H1 (cell line): ENCODE data around the gene CORO2B. TPM values are rescaled to one million over a fixed set of nuclear protein-coding genes. Genes with fewer than 3 reads are reported as not detected.

ENCODE experiments used
- CTCF ChIA-PET: fragments of 300-600 bp; sonication (Branson Sonifier 250); formaldehyde crosslinking; loops from one replicate; lab custom pipeline; 2021; ENCODE audit not compliant: partially characterized antibody; lab: Charles Lee
- POLR2A ChIA-PET: fragments of 300-600 bp; sonication (Branson Sonifier 250); formaldehyde crosslinking; loops from one replicate; lab custom pipeline; 2021; ENCODE audit warnings: inconsistent platforms; ENCODE audit not compliant: partially characterized antibody; lab: Charles Lee
- DNase-seq, 2 experiments: peaks; one replicate each; pipeline versions ENCODE4 v3.0.0 to v3.0.0-alpha.2; 2010 to 2022; ENCODE audit warnings: low spot score in 2 of 2, low read depth in 1 of 2, mixed read lengths in 1 of 2
- FAIRE-seq: peaks from 2 replicates; lab custom pipeline; 2011; peaks lifted over from hg19 to GRCh38; lab: Jason Lieb, UNC
- H2AFZ ChIP-seq: 2 replicates; pipeline ENCODE4 v1.8.1; 2012; ENCODE audit warnings: low read length, inconsistent platforms
- H2AK5ac ChIP-seq: 2 replicates; pipeline ENCODE4 v1.6.1; 2013; ENCODE audit warnings: low read depth, low read length
- H2BK120ac ChIP-seq: replicated peaks from 2 replicates; pipeline ENCODE3; 2013; ENCODE audit warnings: low read depth, low read length, inconsistent platforms
- H2BK12ac ChIP-seq: 2 replicates; pipeline ENCODE4 v1.6.1; 2013; ENCODE audit warnings: low read depth, low read length
- H2BK15ac ChIP-seq: 2 replicates; pipeline ENCODE4 v1.6.1; 2013; ENCODE audit warnings: low read length
- H2BK20ac ChIP-seq: 2 replicates; pipeline ENCODE4 v1.6.1; 2013; ENCODE audit warnings: low read length
- H2BK5ac ChIP-seq: 2 replicates; pipeline ENCODE4 v1.6.1; 2013; ENCODE audit warnings: low read depth, low read length
- H3K14ac ChIP-seq: 2 replicates; pipeline ENCODE4 v1.6.1; 2013; ENCODE audit warnings: inconsistent platforms; ENCODE audit not compliant: insufficient read length
- H3K18ac ChIP-seq: 2 replicates; pipeline ENCODE4 v1.6.1; 2013; ENCODE audit warnings: low read length; ENCODE audit errors: extremely low read depth
- H3K23ac ChIP-seq: 2 replicates; pipeline ENCODE4 v1.6.1; 2013; ENCODE audit warnings: inconsistent platforms; ENCODE audit not compliant: insufficient read length
- H3K23me2 ChIP-seq: 2 replicates; pipeline ENCODE4 v1.6.1; 2013; ENCODE audit warnings: low read depth, low read length
- H3K27ac ChIP-seq: 2 replicates; pipeline ENCODE4 v1.6.1; 2011; ENCODE audit warnings: low read depth, low read length, inconsistent platforms
- H3K27me3 ChIP-seq, 4 experiments: replicated peaks in 1 of 4; 1 replicate in 1 of 4; 2 replicates in 3 of 4; pipeline versions ENCODE4 v1.6.1 to v1.8.1; 2011 to 2013; ENCODE audit warnings: low read length in 3 of 4, mild to moderate bottlenecking in 3 of 4, inconsistent platforms in 2 of 4, mixed read lengths in 2 of 4, moderate library complexity in 1 of 4; ENCODE audit not compliant: control insufficient read depth in 3 of 4, insufficient read depth in 3 of 4; ENCODE audit errors: extremely low read depth in 1 of 4
- H3K36me3 ChIP-seq, 4 experiments: 2 replicates each; pipeline versions ENCODE4 v1.6.1 to v1.8.1; 2011 to 2013; ENCODE audit warnings: mild to moderate bottlenecking in 4 of 4, low read length in 3 of 4, moderate library complexity in 2 of 4, control low read depth in 1 of 4, inconsistent platforms in 1 of 4; ENCODE audit not compliant: insufficient read depth in 4 of 4, control insufficient read depth in 2 of 4
- H3K4ac ChIP-seq: replicated peaks from 2 replicates; pipeline ENCODE3; 2013; ENCODE audit warnings: low read length, low read depth, mixed read lengths, inconsistent platforms; ENCODE audit not compliant: insufficient read length
- H3K4me1 ChIP-seq, 4 experiments: replicated peaks in 1 of 4; 1 replicate in 1 of 4; 2 replicates in 3 of 4; pipeline versions ENCODE4 v1.6.1 to v1.8.1; 2011 to 2013; ENCODE audit warnings: low read length in 3 of 4, inconsistent platforms in 2 of 4, mixed read lengths in 1 of 4; ENCODE audit not compliant: insufficient read depth in 4 of 4, control insufficient read depth in 3 of 4
- H3K4me2 ChIP-seq, 2 experiments: 2 replicates each; pipeline versions ENCODE4 v1.6.1 to v1.8.1; 2011 to 2013; ENCODE audit warnings: low read depth in 2 of 2, low read length in 2 of 2, control low read depth in 1 of 2, inconsistent platforms in 1 of 2, mild to moderate bottlenecking in 1 of 2; ENCODE audit not compliant: insufficient read depth in 1 of 2
- H3K4me3 ChIP-seq, 4 experiments: fragments of 200-600, 300-600 bp in 1 of 4; sonication (generic), shearing (Covaris generic), sonication (Bioruptor Twin) in 1 of 4; 2 replicates each; pipeline versions ENCODE4 v1.5.1 to v1.8.1; 2011 to 2016; ENCODE audit warnings: low read length in 4 of 4, low read depth in 3 of 4, control low read depth in 2 of 4, inconsistent platforms in 2 of 4, mild to moderate bottlenecking in 2 of 4, mixed read lengths in 1 of 4, moderate library complexity in 1 of 4; ENCODE audit not compliant: insufficient read depth in 2 of 4; ENCODE audit errors: extremely low read depth in 1 of 4
- H3K56ac ChIP-seq: replicated peaks from 2 replicates; pipeline ENCODE3; 2013; ENCODE audit warnings: low read depth, mild to moderate bottlenecking, mixed read lengths, low read length, inconsistent platforms; ENCODE audit not compliant: insufficient read length
- H3K79me1 ChIP-seq: 2 replicates; pipeline ENCODE4 v1.6.1; 2013; ENCODE audit warnings: low read depth, low read length, control low read depth
- H3K79me2 ChIP-seq, 2 experiments: 2 replicates each; pipeline versions ENCODE4 v1.6.1 to v1.8.1; 2012 to 2013; ENCODE audit warnings: low read length in 2 of 2, mild to moderate bottlenecking in 2 of 2, inconsistent platforms in 1 of 2; ENCODE audit not compliant: insufficient read depth in 2 of 2, control insufficient read depth in 1 of 2
- H3K9ac ChIP-seq, 4 experiments: replicated peaks in 1 of 4; 1 replicate in 1 of 4; 2 replicates in 3 of 4; pipeline versions ENCODE4 v1.6.1 to v1.8.1; 2011 to 2013; ENCODE audit warnings: low read depth in 3 of 4, low read length in 3 of 4, control low read depth in 2 of 4, mild to moderate bottlenecking in 2 of 4, moderate library complexity in 2 of 4, inconsistent platforms in 1 of 4; ENCODE audit errors: extremely low read depth in 1 of 4
- H3K9me3 ChIP-seq, 2 experiments: 2 replicates each; pipeline versions ENCODE4 v1.6.1 to v1.8.1; 2012 to 2013; ENCODE audit warnings: mild to moderate bottlenecking in 2 of 2, moderate library complexity in 2 of 2, control low read depth in 1 of 2, inconsistent platforms in 1 of 2, low read depth in 1 of 2, low read length in 1 of 2, mixed read lengths in 1 of 2; ENCODE audit not compliant: insufficient read depth in 2 of 2
- H4K20me1 ChIP-seq, 2 experiments: replicated peaks in 1 of 2; 2 replicates each; pipeline versions ENCODE3 to v1.8.1; 2011 to 2013; ENCODE audit warnings: inconsistent platforms in 2 of 2, low read length in 2 of 2, mild to moderate bottlenecking in 1 of 2; ENCODE audit not compliant: insufficient read depth in 2 of 2, control insufficient read depth in 1 of 2
- H4K5ac ChIP-seq: 2 replicates; pipeline ENCODE4 v1.6.1; 2013; ENCODE audit warnings: low read length, low read depth, mixed read lengths, inconsistent platforms; ENCODE audit not compliant: insufficient read length
- H4K8ac ChIP-seq: 2 replicates; pipeline ENCODE4 v1.8.0; 2013; ENCODE audit warnings: mild to moderate bottlenecking, moderate library complexity, low read length, inconsistent platforms; ENCODE audit not compliant: insufficient read depth; ENCODE audit errors: extremely low read depth
- H4K91ac ChIP-seq: replicated peaks from 2 replicates; pipeline ENCODE3; 2013; ENCODE audit warnings: low read length, mixed read lengths, inconsistent platforms; ENCODE audit not compliant: insufficient read length
- WGBS, 2 experiments: shearing (Covaris generic) in 1 of 2; methylation state at CpG; one replicate each; pipeline versions ENCODE4 v1.1.6 to v1.1.7; 2013 to 2015; ENCODE audit warnings: low lambda C conversion rate in 2 of 2, mixed read lengths in 2 of 2, inconsistent platforms in 1 of 2, low coverage in 1 of 2, missing lambda C conversion rate in 1 of 2; ENCODE audit not compliant: insufficient replicate concordance in 2 of 2, insufficient coverage in 1 of 2, insufficient read length in 1 of 2; ENCODE audit errors: extremely low coverage in 1 of 2, missing lambda C conversion rate in 1 of 2; 5-methylcytosine and 5-hydroxymethylcytosine counted together
- polyA plus RNA-seq, 7 experiments: library from polyadenylated mRNA; depleted of rRNA in 3 of 7; stranded (reverse) in 5 of 7; unstranded in 2 of 7; fragments of >200 nt in 5 of 7; fragments of 200-250 nt in 2 of 7; gene quantifications; 1 replicate in 5 of 7; 2 replicates in 1 of 7; 4 replicates in 1 of 7; pipeline versions ENCODE4 v1.2.1 to v1.2.3, GENCODE V29; 2011 to 2013; ENCODE audit warnings: missing spikeins in 2 of 7, mixed read lengths in 2 of 7
- total RNA-seq: library from RNA; stranded (reverse); fragmentation: NEBNext Ultra II Directional; extraction: Animal tissue kit (Norgen Biotek cat#: 25700); gene quantifications from 2 replicates; pipeline ENCODE4 v1.2.1, GENCODE V29; 2021

The CORO2B gene
- total and polyA plus RNA-seq, 2 of the 8 experiments (the other 6 are each of a cell fraction or from before 2014, with no cell fraction given), result 3.4 to 6.7 TPM

- CTCF ChIA-PET, result interaction anchor here (0.7 to 7.7 kb wide), 4 partner anchors 11 to 80 kb away, joined by 3 to 52 read pairs (median 4); no protein-coding TSS in a partner anchor
- no peak overlapping the region for H3K9ac ChIP-seq
- H3K79me2 ChIP-seq, result no peaks in the 10 kb centered on the region
These were observed 114.3 kb downstream of the CORO2B start for GRCh38 chr15:68693071-68693470.

More at GRCh38 chr15:68693071-68693470, 114.3 kb downstream of the CORO2B start:
- Histone ChIP-seq H4K20me1 (no peaks in the 10 kb centered on the region), H3K36me3 (no peaks in the 10 kb centered on the region), H3K27ac (no peak overlapping the region), H3K79me1 (no peaks in the 10 kb centered on the region), H3K9me3 (no peaks in the 10 kb centered on the region), H3K18ac (no peak overlapping the region), H3K4ac (no peak overlapping the region), H2BK15ac (no peak overlapping the region), H3K23me2 (peaks cover 3% of the 10 kb centered on the region; the same call in 1 of the 2 replicates), H3K56ac (no peak overlapping the region), H2BK12ac (no peak overlapping the region), H2AK5ac (no peak overlapping the region), H2BK120ac (no peak overlapping the region), H3K27me3 (no peaks in the 10 kb centered on the region), H3K4me2 (no peak overlapping the region), H2BK5ac (no peak overlapping the region), H4K8ac (no peak overlapping the region), H4K5ac (no peak overlapping the region), H4K91ac (no peak overlapping the region), H3K14ac (no peak overlapping the region), H2AFZ (no peak overlapping the region), H3K4me3 (no peak overlapping the region), H3K23ac (no peak overlapping the region), H2BK20ac (no peak overlapping the region), H3K4me1 (peaks cover 1 to 12% (median 5%) of the 10 kb centered on the region in 4 experiments)
- 71% methylated on average over 3 of the region's 3 CpGs; no CpG with 5 or more reads in 1 of the 2 experiments for WGBS, 2 experiments
- peak; percentile 19 for FAIRE-seq
- POLR2A ChIA-PET, result no interaction called here
- no peak for DNase-seq
